ENCODE data around the gene AP1M2. TPM values are rescaled to one million over a fixed set of nuclear protein-coding genes. Genes with fewer than 3 reads are reported as not detected.

Gene AP1M2
- total and polyA plus RNA-seq, 10 donors: 0.09 to 2.1 (median 0.80) TPM; not detected in 1

DNA sequence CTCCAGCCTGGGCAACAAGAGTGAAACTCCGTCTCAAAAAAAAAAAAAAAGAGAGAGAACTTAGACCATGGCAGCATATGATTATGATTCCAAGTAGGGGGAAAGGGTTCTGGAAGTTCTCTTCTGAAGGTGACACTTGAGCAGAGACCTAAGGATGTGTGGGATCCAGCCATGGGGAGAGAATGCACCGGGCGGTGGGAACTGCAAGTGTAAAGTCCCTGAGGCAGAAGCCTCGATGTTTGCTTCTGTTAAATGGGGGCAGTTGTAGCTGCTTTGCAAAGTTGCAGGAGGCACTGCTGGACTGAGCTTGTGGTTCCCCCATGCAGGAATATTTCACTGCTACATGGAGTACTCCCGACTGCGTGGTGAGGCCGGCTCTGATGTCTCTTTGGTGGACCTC lies 47.3 kb upstream of the AP1M2 start:
- WGBS, 5 donors: 86 to 97% (median 92%) methylated on average over 7 of the region's 7 CpGs
- no peaks in the 10 kb centered on the region for H3K27me3 ChIP-seq (replicated peaks in 1 of 7)
- TF ChIP-seq POLR2AphosphoS5 (IDR thresholded peaks at IDR 0.05) (no peak), POLR2A (IDR thresholded peaks at IDR 0.05) (no peak)
- TF ChIP-seq, protein P1, sequence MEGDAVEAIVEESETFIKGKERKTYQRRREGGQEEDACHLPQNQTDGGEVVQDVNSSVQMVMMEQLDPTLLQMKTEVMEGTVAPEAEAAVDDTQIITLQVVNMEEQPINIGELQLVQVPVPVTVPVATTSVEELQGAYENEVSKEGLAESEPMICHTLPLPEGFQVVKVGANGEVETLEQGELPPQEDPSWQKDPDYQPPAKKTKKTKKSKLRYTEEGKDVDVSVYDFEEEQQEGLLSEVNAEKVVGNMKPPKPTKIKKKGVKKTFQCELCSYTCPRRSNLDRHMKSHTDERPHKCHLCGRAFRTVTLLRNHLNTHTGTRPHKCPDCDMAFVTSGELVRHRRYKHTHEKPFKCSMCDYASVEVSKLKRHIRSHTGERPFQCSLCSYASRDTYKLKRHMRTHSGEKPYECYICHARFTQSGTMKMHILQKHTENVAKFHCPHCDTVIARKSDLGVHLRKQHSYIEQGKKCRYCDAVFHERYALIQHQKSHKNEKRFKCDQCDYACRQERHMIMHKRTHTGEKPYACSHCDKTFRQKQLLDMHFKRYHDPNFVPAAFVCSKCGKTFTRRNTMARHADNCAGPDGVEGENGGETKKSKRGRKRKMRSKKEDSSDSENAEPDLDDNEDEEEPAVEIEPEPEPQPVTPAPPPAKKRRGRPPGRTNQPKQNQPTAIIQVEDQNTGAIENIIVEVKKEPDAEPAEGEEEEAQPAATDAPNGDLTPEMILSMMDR (IDR thresholded peaks at IDR 0.05 in 8 of 11, conservative IDR thresholded peaks at IDR 0.05 in 3 of 11): no peak
- peaks cover 0 to 100% (median 96%) of the 10 kb centered on the region in 6 donors for H3K36me3 ChIP-seq
- DNase-seq: no peak
- no peak overlapping the region for H3K4me3 ChIP-seq
- H3K27ac ChIP-seq: peak overlapping the region in 2 of 8 donors; percentile 60 to 69
- no peaks in the 10 kb centered on the region for H3K9me3 ChIP-seq
- H3K4me1 ChIP-seq: peaks cover 0 to 67% (median 44%) of the 10 kb centered on the region in 6 donors
- intact Hi-C loops (cut with DNase I; ENCODE audit: low total_unique reads): no loop called here

DNA sequence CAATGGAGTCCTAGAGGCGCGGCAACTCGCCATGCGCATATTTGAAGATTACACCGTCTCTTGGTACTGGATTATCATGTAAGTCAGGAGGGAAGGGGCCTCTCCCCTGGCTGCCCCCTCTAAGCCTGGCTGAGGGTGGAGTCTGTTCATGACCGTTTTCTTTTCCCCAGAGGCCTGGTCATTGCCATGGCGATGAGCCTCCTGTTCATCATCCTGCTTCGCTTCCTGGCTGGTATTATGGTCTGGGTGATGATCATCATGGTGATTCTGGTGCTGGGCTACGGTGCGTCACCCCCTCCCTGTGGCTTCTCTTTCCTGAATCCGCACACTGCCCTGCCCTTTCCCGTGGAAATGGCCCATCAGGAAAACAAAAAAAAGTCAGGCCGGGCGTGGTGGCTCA lies 44.8 kb upstream of the AP1M2 start:
- no peaks in the 10 kb centered on the region for H3K9me3 ChIP-seq
- TF ChIP-seq POLR2AphosphoS5 (IDR thresholded peaks at IDR 0.05) (peak in 2 of 3 donors; percentile 55 to 60), POLR2A (IDR thresholded peaks at IDR 0.05) (no peak)
- TF ChIP-seq, protein P1 (IDR thresholded peaks at IDR 0.05 in 8 of 11, conservative IDR thresholded peaks at IDR 0.05 in 3 of 11): no peak
- H3K4me3 ChIP-seq: no peak overlapping the region
- intact Hi-C loops (cut with DNase I; ENCODE audit: low total_unique reads): no loop called here
- H3K4me1 ChIP-seq: peaks cover 0 to 56% (median 28%) of the 10 kb centered on the region in 6 donors
- H3K27me3 ChIP-seq (replicated peaks in 1 of 7): no peaks in the 10 kb centered on the region
- peak overlapping the region in 5 of 8 donors; percentile 10 to 72 (median 40) for H3K27ac ChIP-seq
- 69 to 85% (median 76%) methylated on average over 14 of the region's 14 CpGs for WGBS, 5 donors
- H3K36me3 ChIP-seq: peaks cover 4 to 100% (median 97%) of the 10 kb centered on the region in 6 donors
- DNase-seq: no peak

DNA sequence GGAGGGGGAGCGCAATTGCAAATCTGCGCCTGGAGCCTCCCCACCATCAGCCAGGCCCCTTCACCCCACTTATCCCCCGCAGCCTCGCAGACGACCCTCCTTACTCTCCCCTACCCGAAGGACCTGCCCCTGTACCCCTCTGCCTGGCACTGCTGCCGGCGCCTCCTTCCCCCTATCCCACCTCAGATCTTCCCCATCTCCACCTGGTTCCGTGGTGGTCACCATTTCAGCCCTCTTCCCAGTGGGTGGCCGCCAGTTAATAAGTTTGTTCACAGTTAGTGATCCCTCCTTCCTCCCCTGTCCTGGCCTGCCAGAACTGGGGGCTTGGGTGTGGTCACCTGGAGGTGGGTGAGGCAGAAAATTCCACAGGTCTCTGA lies 38.6 kb upstream of the AP1M2 start:
- 65 to 86% (median 73%) methylated on average over 8 to 10 of the region's 10 CpGs for WGBS, 5 donors
- H3K27me3 ChIP-seq (replicated peaks in 1 of 7): no peaks in the 10 kb centered on the region
- peak overlapping the region; percentile 36 to 81 (median 71) for H3K27ac ChIP-seq
- H3K4me3 ChIP-seq: peak overlapping the region in 7 of 8 donors; percentile 17 to 64 (median 41)
- intact Hi-C loops (cut with DNase I; ENCODE audit: low total_unique reads): no loop called here
- TF ChIP-seq POLR2AphosphoS5 (IDR thresholded peaks at IDR 0.05): no peak
- no peak for TF ChIP-seq POLR2A (IDR thresholded peaks at IDR 0.05)
- TF ChIP-seq, protein P1 (IDR thresholded peaks at IDR 0.05 in 8 of 11, conservative IDR thresholded peaks at IDR 0.05 in 3 of 11): no peak
- H3K36me3 ChIP-seq: peaks cover 4 to 100% (median 50%) of the 10 kb centered on the region in 6 donors
- no peaks in the 10 kb centered on the region for H3K9me3 ChIP-seq
- H3K4me1 ChIP-seq: peaks cover 8 to 80% (median 43%) of the 10 kb centered on the region in 6 donors
- DNase-seq: no peak

DNA sequence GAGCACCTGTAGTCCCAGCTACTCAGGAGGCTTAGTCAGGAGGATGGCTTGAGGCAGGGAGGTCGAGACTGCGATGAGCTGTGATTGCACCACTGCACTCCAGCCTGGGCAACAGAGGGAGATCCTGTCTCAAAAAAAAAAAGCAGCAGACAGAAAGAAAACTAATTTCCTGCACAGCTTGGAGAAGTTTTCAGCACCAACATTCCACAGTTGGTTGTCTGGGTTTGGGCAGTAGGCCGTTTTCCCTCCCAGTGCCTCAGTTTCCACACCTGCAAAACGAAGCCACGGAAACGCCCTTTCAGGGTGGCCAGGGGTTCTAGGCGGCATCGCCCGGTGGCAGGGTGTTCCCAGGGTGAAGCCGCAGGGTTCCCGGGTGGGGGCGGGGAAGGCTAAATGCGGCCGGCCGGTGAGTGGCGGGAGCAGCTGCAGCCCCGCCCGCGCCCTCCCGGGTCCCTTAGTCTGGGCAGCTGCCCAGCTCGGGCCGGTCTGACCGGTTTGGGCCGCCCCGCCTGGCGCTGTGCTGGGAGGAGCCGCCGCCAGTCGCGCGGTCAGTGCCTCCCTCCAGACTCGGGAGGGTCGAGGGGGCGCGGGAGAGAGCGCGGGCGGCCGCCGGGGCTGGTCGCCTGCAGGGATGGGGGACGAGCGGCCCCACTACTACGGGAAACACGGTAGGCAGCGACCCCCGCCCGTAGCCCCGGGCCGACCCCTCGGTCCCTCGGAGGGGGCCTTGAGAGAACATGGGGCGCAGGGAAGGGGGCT lies 38.1 kb upstream of the AP1M2 start, which contains the start of gene SLC44A2:
SLC44A2 (plus strand) TSS at position 551 of the 759 bp plus-strand sequence; CDS start at position 632, 81 bp downstream.
- Histone ChIP-seq H3K9me3 (no peaks in the 10 kb centered on the region), H3K27me3 (replicated peaks in 1 of 7) (no peaks in the 10 kb centered on the region), H3K36me3 (peaks cover 4 to 100% (median 47%) of the 10 kb centered on the region in 6 donors), H3K27ac (peak within 1 kb of the TSS; percentile 36 to 81 (median 71)), H3K4me3 (peak within 1 kb of the TSS in 7 of 8 donors; percentile 17 to 64 (median 41)), H3K4me1 (peaks cover 8 to 85% (median 44%) of the 10 kb centered on the region in 6 donors)
- intact Hi-C loops (cut with DNase I; ENCODE audit: low total_unique reads): no loop called here
- DNase-seq: peak; percentile 83
- TF ChIP-seq POLR2AphosphoS5 (IDR thresholded peaks at IDR 0.05) (peak; percentile 48 to 80 (median 70)), POLR2A (IDR thresholded peaks at IDR 0.05) (no peak)
- WGBS, 5 donors: 37 to 83% (median 63%) methylated on average over 37 to 53 of the region's 53 CpGs
